B cell (primary cell): ENCODE data around the gene S100A3. TPM values are rescaled to one million over a fixed set of nuclear protein-coding genes. Genes with fewer than 3 reads are reported as not detected.

Experiments used
- ATAC-seq: fragments of 200-7000 bp; cut with Tn5 transposase; one replicate; pipeline ENCODE4 v1.10.0; 2021; ENCODE audit warnings: low read depth, mild to moderate bottlenecking, moderate number of reproducible peaks, moderate library complexity
- CTCF ChIA-PET: fragments of 350-600 bp; sonication (Branson Sonifier 250); formaldehyde crosslinking; loops from one replicate; lab custom pipeline; 2021; ENCODE audit warnings: antibody characterized with exemption, inconsistent platforms; lab: Charles Lee
- POLR2A ChIA-PET: fragments of 350-600 bp; sonication (Branson Sonifier 250); formaldehyde crosslinking; loops from one replicate; lab custom pipeline; 2021; ENCODE audit warnings: antibody characterized with exemption; lab: Charles Lee
- DNase-seq: peaks from one replicate; pipeline ENCODE4 v3.0.0; 2013
- H2AFZ ChIP-seq: 2 replicates; pipeline ENCODE4 v1.6.1; 2012; ENCODE audit warnings: mild to moderate bottlenecking, low read depth, low read length; ENCODE audit not compliant: insufficient read depth, poor library complexity, severe bottlenecking
- H3K27ac ChIP-seq, 2 donors: 1 replicate in 1 of 2; 2 replicates in 1 of 2; pipeline ENCODE4 v1.5.1; 2012 to 2013; ENCODE audit warnings: low read length in 2 of 2, mild to moderate bottlenecking in 2 of 2, moderate library complexity in 1 of 2
- H3K27me3 ChIP-seq, 4 experiments: fragments of 200-600 bp in 1 of 4; sonication (generic) in 1 of 4; replicated peaks in 1 of 4; 1 replicate in 2 of 4; 2 replicates in 2 of 4; pipeline versions ENCODE4 v1.6.1 to v1.7.0; 2013 to 2016; ENCODE audit warnings: low read length in 3 of 4, mild to moderate bottlenecking in 2 of 4, mixed read lengths in 1 of 4, moderate library complexity in 1 of 4; ENCODE audit not compliant: insufficient read depth in 4 of 4, control insufficient read depth in 3 of 4; ENCODE audit errors: control extremely low read depth in 1 of 4
- H3K36me3 ChIP-seq, 2 experiments: replicated peaks in 1 of 2; 1 replicate in 1 of 2; 2 replicates in 1 of 2; pipeline versions ENCODE4 v1.6.1 to v1.7.1; 2013; ENCODE audit warnings: low read length in 1 of 2; ENCODE audit not compliant: insufficient read depth in 2 of 2, control insufficient read depth in 1 of 2; ENCODE audit errors: control extremely low read depth in 1 of 2, extremely low read depth in 1 of 2
- H3K4me1 ChIP-seq, 2 donors: fragments of 200-600 bp in 1 of 2; sonication (generic) in 1 of 2; 1 replicate in 1 of 2; 2 replicates in 1 of 2; pipeline versions ENCODE4 v1.5.1 to v1.6.1; 2013 to 2017; ENCODE audit warnings: low read length in 2 of 2; ENCODE audit not compliant: control insufficient read depth in 2 of 2, insufficient read depth in 2 of 2
- H3K4me2 ChIP-seq: replicated peaks from 2 replicates; pipeline ENCODE3; 2012; ENCODE audit warnings: mild to moderate bottlenecking, low read depth, low read length; ENCODE audit not compliant: poor library complexity, severe bottlenecking
- H3K4me3 ChIP-seq, 5 experiments: fragments of 200-600 bp in 1 of 5; sonication (generic) in 1 of 5; 1 replicate in 3 of 5; 2 replicates in 2 of 5; pipeline versions ENCODE4 v1.5.1 to v1.7.0; 2011 to 2016; ENCODE audit warnings: low read length in 4 of 5, mild to moderate bottlenecking in 4 of 5, low read depth in 2 of 5, control low read depth in 1 of 5, moderate library complexity in 1 of 5; ENCODE audit not compliant: insufficient read depth in 1 of 5; ENCODE audit errors: control extremely low read depth in 1 of 5, extremely low read depth in 1 of 5
- H3K79me2 ChIP-seq: fragments of 200-600 bp; sonication (generic); one replicate; pipeline ENCODE4 v1.6.0; 2016; ENCODE audit warnings: low read length; ENCODE audit not compliant: control insufficient read depth, insufficient read depth
- H3K9ac ChIP-seq: fragments of 200-600 bp; sonication (generic); 2 replicates; pipeline ENCODE4 v1.6.1; 2017; ENCODE audit warnings: mild to moderate bottlenecking, low read length, moderate library complexity
- H3K9me3 ChIP-seq, 3 donors: one replicate each; pipeline versions ENCODE4 v1.6.1 to v1.7.1; 2013; ENCODE audit warnings: low read length in 2 of 3; ENCODE audit not compliant: control insufficient read depth in 2 of 3, insufficient read depth in 1 of 3; ENCODE audit errors: control extremely low read depth in 1 of 3
- H4K20me1 ChIP-seq: 2 replicates; pipeline ENCODE4 v1.6.0; 2012; ENCODE audit warnings: mild to moderate bottlenecking, low read length; ENCODE audit not compliant: insufficient read depth, control insufficient read depth, poor library complexity, severe bottlenecking
- H3K27ac Mint-ChIP-seq: one replicate; pipeline ENCODE4 v1.8.0; 2021; ENCODE audit warnings: mixed read lengths
- H3K27me3 Mint-ChIP-seq: one replicate; pipeline ENCODE4 v1.8.0; 2021; ENCODE audit warnings: mixed read lengths
- H3K4me1 Mint-ChIP-seq: one replicate; pipeline ENCODE4 v1.8.0; 2021; ENCODE audit warnings: mixed read lengths
- H3K4me3 Mint-ChIP-seq: one replicate; pipeline ENCODE4 v1.8.0; 2021; ENCODE audit warnings: mixed read lengths
- H3K9me3 Mint-ChIP-seq: one replicate; pipeline ENCODE4 v1.8.0; 2022; ENCODE audit warnings: mixed read lengths; ENCODE audit not compliant: insufficient read depth
- EZH2 ChIP-seq: IDR thresholded peaks from 2 replicates; pipeline ENCODE4 v1.6.1; 2012; ENCODE audit warnings: borderline replicate concordance, low read depth, mild to moderate bottlenecking, moderate library complexity, low read length; ENCODE audit not compliant: insufficient read depth, poor library complexity, severe bottlenecking
- WGBS: methylation state at CpG from one replicate; pipeline ENCODE4 v1.1.5; 2013; ENCODE audit warnings: missing lambda C conversion rate; ENCODE audit not compliant: insufficient coverage; 5-methylcytosine and 5-hydroxymethylcytosine counted together
- intact Hi-C: fragments of 100-400 bp; cut with micrococcal nuclease; formaldehyde crosslinking; loops from one replicate; pipeline ENCODE4 v1.10.0; 2022
- polyA plus RNA-seq: library from polyadenylated mRNA; depleted of rRNA; stranded (reverse); fragments of >200 nt; gene quantifications from 2 replicates; pipeline ENCODE4 v1.2.3, GENCODE V29; 2012
- total RNA-seq, 2 donors: library from RNA; stranded (reverse); fragments of 120-200 nt in 1 of 2; gene quantifications; 1 replicate in 1 of 2; 2 replicates in 1 of 2; pipeline versions ENCODE4 v1.2.3 to v1.2.4, GENCODE V29; 2013 to 2022
- TF ChIP-seq, protein P1 (sequence below): fragments of 200-600 bp; IDR thresholded peaks from one replicate; pipeline ENCODE4 v1.8.0; 2022; ENCODE audit warnings: antibody characterized with exemption, mild to moderate bottlenecking

The S100A3 gene
- total and polyA plus RNA-seq, 2 donors (not counting 1 experiment from before 2014, with no cell fraction given), result not detected

DNA sequence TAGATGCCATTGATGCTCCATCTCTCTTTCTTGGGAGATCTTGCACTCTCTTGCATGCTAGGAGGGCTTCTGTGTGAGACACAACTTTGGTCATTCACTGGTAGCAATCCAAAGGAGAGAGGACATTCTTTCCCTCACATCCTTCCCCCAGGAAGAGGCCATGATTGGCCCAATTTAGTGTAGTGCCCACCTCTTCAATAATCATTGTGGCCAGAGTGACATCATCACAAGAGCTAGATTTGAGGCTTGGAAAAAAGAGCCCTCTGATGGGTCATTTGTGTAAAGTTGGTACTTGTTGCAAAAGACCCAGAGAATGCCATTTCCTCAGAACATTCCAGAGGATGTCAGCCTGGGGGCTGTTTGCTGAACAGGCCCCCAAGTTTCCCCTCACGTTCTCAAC lies 43.5 kb downstream of the S100A3 start:
- Histone ChIP-seq H3K4me2 (no peak overlapping the region), H3K79me2 (no peaks in the 10 kb centered on the region), H3K27ac (no peak overlapping the region), H4K20me1 (no peaks in the 10 kb centered on the region), H2AFZ (no peak overlapping the region), H3K4me1 (no peaks in the 10 kb centered on the region), H3K36me3 (no peaks in the 10 kb centered on the region), H3K9ac (no peak overlapping the region), H3K4me3 (no peak overlapping the region), H3K9me3 (no peaks in the 10 kb centered on the region), H3K27me3 (no peaks in the 10 kb centered on the region)
- no CpG with 5 or more reads among the region's 1 CpG for WGBS
- Mint-ChIP-seq H3K4me1 (no peaks in the 10 kb centered on the region), H3K27me3 (peaks cover 4% of the 10 kb centered on the region), H3K9me3 (no peaks in the 10 kb centered on the region), H3K27ac (no peak overlapping the region), H3K4me3 (no peak overlapping the region)
- no peak for TF ChIP-seq EZH2
- TF ChIP-seq, protein P1, sequence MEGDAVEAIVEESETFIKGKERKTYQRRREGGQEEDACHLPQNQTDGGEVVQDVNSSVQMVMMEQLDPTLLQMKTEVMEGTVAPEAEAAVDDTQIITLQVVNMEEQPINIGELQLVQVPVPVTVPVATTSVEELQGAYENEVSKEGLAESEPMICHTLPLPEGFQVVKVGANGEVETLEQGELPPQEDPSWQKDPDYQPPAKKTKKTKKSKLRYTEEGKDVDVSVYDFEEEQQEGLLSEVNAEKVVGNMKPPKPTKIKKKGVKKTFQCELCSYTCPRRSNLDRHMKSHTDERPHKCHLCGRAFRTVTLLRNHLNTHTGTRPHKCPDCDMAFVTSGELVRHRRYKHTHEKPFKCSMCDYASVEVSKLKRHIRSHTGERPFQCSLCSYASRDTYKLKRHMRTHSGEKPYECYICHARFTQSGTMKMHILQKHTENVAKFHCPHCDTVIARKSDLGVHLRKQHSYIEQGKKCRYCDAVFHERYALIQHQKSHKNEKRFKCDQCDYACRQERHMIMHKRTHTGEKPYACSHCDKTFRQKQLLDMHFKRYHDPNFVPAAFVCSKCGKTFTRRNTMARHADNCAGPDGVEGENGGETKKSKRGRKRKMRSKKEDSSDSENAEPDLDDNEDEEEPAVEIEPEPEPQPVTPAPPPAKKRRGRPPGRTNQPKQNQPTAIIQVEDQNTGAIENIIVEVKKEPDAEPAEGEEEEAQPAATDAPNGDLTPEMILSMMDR, result no peak
- DNase-seq (no peak), ATAC-seq (no peak)
- intact Hi-C loops, result no loop called here
- POLR2A ChIA-PET, result no interaction called here
- CTCF ChIA-PET, result interaction anchor here (1.9 to 11.1 kb wide), 2 partner anchors 10 to 65 kb away, joined by 6 to 227 read pairs; no protein-coding TSS in a partner anchor

DNA sequence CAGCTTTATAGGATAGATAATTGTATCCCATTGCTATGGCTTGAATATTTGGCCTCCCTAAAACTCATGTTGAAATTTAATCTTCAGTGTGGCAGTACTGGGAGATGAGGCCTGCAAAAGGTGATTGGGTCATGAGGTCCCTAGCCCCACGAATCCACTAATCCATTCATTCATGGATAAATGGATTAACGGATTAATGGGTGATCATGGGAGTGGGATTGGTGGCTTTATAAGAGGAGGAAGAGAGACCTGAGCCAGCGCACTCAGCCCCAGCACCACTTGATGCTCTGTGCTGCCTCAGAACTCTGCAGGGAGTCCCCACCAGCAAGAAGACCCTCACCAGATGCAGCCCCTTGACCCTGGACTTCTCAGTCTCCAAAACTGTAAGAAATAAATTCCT lies 45.3 kb downstream of the S100A3 start:
- ATAC-seq (no peak), DNase-seq (no peak)
- Histone ChIP-seq H3K79me2 (no peaks in the 10 kb centered on the region), H3K9me3 (no peaks in the 10 kb centered on the region), H3K36me3 (no peaks in the 10 kb centered on the region), H3K4me2 (no peak overlapping the region), H4K20me1 (no peaks in the 10 kb centered on the region), H3K4me1 (no peaks in the 10 kb centered on the region), H3K9ac (no peak overlapping the region), H3K27me3 (peaks cover 0 to 7% (median 3%) of the 10 kb centered on the region in 4 experiments), H2AFZ (no peak overlapping the region), H3K4me3 (no peak overlapping the region), H3K27ac (no peak overlapping the region)
- peaks cover 14% of the 10 kb centered on the region for H3K27me3 Mint-ChIP-seq
- no peaks in the 10 kb centered on the region for H3K9me3 Mint-ChIP-seq
- intact Hi-C loops, result no loop called here
- H3K4me3 Mint-ChIP-seq, result no peak overlapping the region
- ChIA-PET CTCF (interaction anchor here (11.1 kb wide), 1 partner anchor 67 kb away, joined by 227 read pairs; no protein-coding TSS in a partner anchor), POLR2A (no interaction called here)
- H3K4me1 Mint-ChIP-seq, result no peaks in the 10 kb centered on the region
- H3K27ac Mint-ChIP-seq, result no peak overlapping the region
- 88% methylated on average over 1 of the region's 3 CpGs for WGBS
- TF ChIP-seq EZH2, result no peak
- TF ChIP-seq, protein P1, result no peak
